Stimulated activated CD4-positive, alpha-beta T cell treated with anti-CD3 and anti-CD28 coated beads, Interleukin-4, amount 100 ng/mL, for 48 hours (primary cell): ENCODE data around the gene ABHD16B.
"Not testable (repeated sequence)": the region's sequence is repeated elsewhere in the genome, so short reads cannot be mapped to it uniquely, and the experiment has no call there.

Source experiments
- DNase-seq, 2 donors: peaks; one replicate each; pipeline ENCODE4 v3.0.0-alpha.2; 2020; ENCODE audit warnings: low read depth in 2 of 2

Gene ABHD16B

DNA sequence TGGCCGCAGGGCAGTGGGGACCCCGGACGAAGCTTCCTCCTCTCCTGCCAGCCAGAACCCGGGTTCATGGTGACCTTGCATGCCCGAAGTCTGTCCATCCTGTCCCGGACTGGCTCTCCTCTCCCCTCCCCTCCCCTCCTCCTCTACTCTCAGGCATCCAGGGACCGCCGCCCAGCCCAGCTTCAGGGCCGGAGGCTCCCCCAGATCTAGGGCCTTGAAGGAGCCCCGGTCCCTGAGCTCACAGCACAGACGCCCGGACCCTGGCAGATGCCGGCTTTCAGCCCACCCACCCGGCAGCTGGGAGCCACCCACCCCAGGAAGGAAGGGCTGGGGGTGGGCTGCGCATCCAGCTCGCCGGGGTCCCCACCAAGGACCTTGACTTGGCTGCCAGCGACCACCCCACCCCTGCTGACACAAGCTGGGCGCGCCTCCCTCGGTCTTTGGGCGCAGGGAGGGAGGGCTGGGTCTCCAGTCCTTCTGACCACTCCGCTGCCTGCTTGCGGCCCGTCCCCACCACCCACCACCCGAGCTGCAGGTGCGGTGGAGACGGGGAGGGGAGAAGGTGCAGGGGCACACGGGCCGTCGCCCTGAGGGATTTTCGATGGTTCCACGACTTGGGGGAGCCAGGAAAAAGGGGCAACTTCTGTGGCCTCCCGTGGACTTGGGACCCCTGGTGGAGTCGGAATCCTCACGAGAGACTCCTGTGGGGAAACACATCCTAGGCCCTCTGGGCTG is 5.8 kb upstream of the ABHD16B start:
- no peak for DNase-seq

DNA sequence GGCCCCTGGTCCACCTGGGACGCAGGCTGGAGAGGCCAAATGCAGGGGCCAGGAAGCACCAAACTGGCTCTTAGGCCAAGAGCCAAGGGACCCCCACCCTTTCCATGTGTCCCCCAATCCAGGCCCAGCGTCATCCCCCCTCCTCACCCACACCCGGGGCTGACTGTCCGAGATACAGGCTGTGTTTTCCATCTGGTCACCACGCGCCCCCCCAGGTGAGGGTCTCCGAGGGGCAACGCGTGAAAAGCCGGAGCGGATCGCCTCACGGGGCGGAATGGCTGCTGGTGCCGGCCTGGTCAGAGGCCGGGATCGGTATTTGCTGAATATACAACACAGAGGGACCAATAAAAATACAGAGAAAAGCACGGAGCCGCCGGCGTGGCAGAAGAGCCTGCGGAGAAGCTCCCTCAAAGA is 5.2 kb upstream of the ABHD16B start:
- no peak for DNase-seq

DNA sequence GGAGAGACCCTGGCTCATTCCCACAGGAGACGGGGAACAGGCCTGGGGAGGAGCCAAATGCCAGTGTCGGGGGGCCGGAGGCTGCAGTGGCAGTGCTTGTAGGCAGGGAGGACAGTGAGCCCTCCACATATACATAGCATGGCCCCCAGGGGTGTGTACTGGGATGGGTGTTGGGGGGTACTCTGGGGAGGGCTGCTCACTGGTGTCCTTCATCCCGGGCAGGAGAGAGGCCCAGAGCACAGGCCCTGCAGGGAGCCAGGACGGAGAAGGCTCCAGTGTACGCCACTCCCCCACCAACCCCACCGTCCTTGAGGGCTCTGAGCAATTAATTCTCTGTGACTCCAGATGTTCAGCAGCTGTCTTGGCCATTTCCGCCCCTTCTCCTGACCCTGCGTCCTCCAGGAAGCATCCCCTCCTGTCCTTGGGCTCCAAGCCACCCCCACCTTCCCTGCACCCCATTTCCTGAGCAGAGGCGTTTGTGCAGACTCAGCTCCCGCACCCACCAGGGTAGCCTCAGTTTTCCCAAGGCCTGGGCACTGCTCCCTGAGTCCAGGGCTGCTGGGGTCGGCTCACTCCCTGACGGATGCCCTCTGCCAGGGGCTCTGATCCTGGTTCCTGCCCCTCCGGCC is 3.4 kb upstream of the ABHD16B start:
- DNase-seq = no peak

DNA sequence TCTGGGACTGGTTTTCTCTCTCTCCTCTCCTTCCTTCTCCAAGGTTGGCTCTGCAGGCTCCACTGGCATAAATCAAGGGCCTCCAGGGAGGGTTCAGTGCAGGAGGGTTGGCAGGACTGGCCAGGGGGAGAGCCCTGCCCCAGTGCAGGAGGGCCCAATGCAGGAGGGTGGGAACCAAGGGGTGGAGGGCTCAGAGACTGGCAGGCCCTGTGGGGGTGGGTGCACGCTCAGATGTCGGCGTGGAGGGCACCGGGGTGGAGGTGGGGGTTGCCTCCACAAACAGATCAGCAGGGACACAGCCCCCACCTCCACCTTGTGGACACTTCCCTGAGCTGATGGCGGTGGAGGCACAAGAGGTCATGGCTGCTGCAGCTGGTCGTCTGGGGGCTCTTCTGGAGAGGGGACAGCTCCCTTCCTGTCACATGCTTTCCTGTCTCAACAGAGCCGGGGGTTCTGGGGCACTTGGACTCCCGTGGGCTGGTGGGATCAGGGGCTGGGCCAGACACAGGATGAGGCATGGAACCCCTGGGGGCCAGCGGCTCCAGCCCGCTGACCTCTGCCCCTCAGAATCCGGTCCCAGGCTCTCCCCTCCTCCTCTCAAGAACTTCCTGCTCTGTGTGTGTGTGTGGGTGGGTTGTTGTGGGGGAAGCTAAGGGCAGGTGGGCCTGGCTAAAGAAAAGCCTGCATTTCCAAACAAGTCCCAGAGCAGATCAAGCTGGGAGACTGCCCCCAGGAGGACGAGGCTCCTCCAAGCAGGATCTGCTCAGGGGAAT is 2.7 kb upstream of the ABHD16B start:
- no peak for DNase-seq

DNA sequence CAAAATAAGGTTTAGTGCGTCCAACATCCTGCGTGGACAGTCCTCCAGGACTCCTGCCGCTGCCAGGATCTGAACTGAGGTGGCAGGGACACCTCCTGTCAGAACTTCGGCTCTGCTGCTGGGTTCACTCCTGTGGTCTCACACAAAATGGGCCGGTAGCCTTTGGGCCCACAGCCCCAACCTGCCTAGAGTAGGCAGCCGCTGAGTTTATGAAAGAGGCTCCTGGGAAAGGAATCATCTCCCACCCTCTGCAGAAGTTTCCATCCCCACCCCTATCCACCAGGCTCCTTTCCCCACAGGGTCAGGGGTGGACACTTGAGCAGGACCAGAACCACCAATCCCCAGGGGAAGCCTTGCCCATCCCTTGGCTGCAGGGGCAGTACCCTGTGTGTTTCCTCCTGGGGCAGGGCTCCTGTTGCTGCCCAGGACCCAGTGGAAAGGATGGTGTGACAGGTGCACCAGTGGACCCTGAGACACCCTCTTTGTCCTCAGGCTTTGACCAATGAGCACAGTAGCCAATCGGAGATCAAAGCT is 2.1 kb upstream of the ABHD16B start:
- no peak for DNase-seq

DNA sequence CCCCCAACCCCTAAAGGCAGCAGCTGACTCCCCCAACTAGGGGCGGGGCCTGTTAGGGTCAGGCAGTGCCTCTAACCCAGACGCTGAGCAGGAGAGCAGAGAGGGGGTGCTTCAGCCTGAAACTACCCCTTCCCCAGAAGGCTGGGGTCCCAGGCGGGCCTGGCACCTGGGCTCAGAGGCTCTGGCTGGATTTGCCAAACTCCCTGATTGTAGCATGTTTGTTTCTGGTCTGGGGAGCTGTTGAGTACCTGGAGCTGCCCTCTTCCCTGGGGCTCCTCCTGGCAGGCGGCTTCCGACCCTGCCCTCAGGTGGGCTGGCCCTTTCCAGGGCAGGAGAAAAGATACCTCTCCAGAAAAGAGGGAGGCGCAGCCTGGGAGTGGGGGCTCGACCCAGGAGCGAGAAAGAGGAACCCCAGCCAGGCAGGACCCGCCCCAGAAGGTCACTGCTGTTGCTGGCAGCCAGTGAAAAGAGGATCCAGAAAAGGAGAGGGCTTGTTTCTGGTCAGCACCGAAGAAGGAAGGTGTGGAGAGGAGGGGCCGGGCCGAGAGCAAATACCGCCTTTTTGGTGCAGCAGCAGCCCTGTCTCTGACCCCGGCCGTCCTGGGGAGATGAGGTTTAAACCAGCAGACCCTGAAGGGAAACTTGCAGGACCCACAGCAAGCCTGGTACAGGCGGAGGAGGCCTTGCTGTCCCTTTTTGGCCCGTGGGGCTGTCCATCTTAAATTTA is 810 bp upstream of the ABHD16B start:
- DNase-seq = no peak

DNA sequence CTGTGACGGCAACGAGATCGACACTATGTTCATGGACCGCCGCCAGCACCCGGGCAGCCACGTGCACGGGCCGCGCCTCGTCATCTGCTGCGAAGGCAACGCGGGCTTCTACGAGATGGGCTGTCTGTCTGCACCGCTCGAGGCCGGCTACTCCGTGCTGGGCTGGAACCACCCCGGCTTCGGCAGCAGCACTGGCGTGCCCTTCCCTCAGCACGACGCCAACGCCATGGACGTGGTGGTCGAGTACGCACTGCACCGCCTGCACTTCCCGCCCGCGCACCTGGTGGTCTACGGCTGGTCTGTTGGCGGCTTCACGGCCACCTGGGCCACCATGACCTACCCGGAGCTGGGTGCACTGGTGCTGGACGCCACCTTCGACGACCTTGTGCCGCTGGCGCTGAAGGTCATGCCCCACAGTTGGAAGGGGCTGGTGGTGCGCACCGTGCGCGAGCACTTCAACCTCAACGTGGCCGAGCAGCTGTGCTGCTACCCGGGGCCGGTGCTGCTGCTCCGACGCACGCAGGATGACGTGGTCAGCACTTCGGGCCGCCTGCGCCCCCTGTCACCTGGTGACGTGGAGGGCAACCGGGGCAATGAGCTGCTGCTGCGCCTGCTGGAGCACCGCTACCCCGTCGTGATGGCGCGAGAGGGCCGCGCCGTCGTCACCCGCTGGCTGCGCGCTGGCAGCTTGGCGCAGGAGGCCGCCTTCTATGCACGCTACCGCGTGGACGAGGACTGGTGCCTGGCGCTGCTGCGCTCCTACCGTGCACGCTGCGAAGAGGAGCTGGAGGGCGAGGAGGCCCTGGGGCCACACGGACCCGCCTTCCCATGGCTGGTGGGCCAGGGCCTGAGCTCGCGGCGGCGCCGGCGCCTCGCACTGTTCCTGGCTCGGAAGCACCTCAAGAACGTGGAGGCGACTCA is 943 bp downstream of the ABHD16B start:
- DNase-seq = no peak

DNA sequence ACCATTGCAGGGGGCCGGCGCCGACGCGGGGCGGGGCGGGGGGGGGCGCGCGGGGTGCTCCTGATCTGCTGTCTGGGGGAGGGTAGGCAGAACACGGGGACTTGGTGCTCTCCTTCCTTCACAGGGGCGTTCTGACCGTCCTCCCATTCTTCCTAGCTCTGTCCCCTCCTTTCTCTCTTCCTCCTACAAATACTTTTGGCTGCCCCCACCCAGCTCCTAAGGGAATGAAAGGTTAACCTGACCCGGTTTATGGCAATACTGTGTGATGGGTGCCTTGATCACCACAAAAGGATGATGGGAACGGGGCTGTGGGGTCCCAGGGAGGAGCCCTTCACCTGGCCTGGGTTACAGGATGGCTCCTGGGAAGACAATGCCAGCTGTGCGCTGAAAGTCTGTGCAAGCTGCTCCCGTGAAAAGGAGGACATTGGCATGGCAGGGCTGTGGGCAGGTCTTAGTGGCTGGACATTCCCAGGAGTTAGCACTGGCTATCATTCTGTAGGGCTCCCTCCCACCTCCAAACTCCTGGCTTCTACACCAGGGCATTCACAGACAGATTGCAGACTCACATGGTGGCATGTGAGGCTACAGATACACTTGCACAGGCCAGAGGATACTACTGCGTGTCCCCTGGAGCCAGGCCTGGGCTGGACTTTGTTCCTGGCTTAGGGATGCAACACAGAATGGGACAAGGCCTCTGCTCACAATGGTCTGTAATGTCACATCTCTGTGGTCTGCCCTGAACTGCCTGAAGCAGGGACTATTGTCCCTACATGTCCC is 1.9 kb downstream of the ABHD16B start:
- DNase-seq = no peak

DNA sequence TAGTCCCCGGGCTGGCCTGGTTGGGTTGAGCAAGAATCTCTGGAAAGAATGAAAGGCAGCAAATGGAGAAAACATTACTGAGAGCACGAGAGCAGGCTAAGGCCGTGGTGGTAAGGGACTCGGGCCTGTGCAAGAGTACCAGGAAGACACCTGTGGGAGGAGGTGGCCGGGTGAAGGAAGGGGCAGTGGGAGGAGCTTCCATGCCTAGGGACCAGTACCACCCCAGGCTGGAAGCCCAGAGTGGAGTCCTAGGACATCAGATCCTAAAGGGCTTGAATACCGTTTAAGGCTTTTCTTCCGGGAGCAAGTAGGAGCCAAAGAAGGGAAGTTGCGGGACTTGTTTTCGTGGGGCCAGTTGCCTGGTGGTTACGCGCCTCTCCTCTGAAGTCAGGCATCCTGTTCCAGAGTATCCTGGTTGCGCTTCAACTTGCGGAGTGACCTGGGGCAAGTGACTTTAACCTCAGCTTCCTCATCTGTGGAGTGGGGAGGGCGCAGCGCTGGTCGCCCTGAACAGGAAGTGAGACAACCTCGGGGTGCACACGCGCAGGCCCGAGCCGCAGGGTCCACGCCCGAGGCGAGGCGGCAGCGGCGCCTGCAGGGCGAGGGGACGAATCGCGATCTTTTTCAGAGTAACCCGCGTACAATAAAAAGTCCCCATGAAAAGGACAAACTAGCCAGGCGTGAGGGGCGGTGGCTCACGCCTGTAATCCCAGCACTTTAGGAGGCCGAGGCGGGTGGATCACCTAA is 2.7 kb downstream of the ABHD16B start:
- peak; percentile 55 to 76 for DNase-seq

DNA sequence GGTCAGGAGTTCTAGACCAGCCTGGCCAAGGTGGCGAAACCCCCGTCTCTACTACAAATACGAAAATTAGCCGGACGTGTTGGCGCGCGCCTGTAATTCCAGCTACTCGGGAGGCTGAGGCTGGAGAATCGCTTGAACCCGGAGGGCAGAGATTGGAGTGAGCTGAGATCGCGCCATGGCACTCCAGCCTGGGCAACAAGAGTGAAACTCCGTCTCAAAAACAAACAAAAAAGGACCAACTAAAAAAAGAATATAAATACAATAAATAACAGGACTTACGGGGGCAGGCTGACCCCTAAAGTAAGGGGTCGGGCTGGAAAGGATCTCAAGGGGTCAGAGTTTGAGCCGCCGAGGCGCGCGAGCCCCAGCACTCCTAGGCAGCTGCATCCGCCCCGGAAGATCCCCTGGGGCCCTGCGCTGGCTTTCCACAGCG is 3.3 kb downstream of the ABHD16B start:
- DNase-seq = no peak

DNA sequence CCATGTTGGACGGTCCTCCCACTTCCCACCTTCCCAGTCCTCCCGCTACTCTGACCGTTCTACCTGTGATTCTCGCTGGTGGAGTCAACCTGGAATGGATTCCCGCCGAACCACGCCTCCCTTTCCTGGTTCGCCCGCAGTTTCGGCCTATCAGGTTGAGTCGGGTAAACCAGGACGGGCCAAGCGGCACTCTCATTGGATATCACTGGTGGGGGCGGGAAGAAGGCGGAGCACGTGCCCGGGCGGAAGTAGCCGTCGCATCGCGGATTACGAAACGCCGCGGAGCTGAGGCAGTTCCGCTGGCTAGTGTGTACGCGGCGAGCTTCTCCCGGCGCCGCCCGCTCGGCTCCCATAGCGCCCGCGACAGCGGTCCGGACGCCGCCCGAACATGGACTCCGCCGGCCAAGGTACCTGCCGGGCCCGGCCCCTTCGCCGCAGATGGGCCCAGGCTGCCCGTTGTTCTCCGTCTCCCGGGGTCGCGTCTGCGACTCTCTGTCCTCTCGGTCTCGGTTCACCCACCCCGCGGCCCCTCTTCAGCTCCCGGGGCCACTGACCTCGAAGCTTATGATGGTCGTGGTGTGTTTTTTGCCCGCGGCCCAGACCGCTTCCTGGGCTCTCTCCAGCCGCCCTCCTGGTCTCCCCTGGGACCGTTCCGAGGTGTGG is 3.8 kb downstream of the ABHD16B start, which contains the start of gene TPD52L2:
Gene TPD52L2, plus strand, starts transcription at position 293 of the 663 bp plus-strand sequence. Its CDS starts 96 bp downstream, at position 389.
- peak; percentile 93 to 98 for DNase-seq

DNA sequence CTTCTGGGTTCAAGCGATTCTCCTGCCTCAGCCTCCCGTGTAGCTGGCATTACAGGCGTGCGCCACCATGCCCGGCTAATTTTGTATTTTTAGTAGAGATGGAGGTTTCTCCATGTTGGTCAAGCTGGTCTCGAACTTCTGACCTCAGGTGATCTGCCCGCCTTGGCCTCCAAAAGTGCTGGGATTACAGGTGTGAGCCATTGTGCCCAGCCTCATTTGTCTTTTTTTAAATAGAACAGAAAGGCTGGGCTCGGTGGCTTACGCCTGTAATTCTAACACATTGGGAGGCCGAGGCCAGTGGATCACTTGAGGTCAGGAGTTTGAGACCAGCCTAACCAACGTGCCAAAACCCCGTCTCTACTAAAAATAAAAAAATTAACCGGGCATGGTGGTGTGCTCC is 5.7 kb downstream of the ABHD16B start:
- not testable (repeated sequence) for DNase-seq

DNA sequence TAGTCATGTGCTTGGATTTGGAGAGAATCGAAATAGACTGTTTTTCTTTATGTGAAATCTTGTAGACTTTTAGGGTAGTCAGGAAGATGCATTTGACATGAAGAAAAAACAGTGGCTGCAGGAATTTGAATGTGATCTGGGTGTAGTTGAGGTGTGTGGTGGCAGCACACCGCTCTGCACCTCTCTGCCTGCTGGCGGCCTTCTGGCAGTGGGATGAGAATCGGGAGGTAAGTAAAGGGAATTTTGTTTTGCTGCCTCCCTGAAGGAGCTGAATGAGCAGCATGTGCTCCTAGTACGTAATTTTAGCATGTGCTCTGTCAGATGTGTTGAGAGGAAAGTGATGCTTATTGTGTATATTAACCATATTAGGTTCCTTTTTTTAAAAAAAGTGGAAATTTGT is 7.0 kb downstream of the ABHD16B start:
- DNase-seq = no peak

DNA sequence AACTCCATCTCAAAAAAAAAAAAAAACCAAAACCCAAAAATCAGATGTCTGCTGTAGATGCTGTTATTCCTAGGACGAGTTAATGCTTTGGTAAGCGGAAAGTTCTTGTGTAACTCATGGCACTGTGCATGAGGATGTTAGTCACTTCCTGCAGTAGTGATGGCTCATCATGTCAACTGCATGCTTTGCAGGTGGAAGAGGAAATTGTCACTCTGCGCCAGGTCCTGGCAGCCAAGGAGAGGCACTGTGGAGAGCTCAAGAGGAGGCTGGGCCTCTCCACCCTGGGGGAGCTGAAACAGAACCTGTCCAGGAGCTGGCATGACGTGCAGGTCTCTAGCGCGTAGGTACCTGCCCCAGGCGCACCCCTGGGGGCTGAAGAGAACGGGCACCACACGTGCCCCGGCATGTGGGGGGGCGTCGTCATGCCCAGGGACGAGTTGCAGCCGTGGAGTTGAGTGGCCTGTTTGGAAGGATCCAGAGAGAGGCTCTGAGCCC is 12.2 kb downstream of the ABHD16B start:
- DNase-seq = peak; percentile 47

DNA sequence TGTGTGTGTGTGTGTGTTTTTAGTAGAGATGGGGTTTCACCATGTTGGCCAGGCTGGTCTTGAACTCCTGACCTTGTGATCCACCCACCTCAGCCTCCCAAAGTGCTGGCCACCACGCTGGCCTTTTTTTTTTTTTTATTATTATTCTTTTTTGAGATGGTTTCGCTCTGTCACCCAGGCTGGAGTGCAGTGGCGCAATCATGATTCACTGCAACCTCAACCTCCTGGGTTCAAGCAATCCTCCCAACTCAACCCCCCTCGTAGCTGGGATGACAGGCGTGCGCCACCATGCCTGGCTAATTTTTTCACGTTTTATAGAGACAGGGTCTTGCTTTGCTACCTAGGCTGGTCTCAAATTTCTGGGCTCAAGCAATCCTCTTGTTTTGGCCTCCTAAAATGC is 12.9 kb downstream of the ABHD16B start:
- not testable (repeated sequence) for DNase-seq

DNA sequence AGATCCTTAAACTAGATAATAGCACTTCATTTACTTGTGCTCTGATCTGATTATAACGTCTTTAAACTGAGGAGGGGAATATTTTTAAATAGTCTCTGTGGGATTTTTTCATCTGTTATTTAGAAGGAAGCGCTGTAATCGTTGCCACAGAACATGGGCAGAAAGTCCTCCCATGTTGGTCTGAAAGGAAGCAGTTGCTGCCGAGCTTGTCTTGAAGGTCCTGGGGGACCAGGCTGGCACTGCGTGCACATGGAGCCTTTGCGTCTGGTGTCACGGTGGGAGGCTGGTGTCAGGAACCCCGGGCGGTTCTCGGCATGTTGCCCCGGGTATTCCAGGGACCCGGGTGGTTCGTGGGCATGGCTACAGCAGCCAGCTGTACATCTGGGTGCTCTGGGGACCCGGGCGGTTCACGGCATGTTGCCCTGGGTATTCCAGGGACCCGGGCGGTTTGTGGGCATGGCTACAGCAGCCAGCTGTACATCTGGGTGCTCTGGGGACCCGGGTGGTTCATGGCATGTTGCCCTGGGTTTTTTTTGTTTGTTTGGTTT is 15.3 kb downstream of the ABHD16B start:
- no peak for DNase-seq

DNA sequence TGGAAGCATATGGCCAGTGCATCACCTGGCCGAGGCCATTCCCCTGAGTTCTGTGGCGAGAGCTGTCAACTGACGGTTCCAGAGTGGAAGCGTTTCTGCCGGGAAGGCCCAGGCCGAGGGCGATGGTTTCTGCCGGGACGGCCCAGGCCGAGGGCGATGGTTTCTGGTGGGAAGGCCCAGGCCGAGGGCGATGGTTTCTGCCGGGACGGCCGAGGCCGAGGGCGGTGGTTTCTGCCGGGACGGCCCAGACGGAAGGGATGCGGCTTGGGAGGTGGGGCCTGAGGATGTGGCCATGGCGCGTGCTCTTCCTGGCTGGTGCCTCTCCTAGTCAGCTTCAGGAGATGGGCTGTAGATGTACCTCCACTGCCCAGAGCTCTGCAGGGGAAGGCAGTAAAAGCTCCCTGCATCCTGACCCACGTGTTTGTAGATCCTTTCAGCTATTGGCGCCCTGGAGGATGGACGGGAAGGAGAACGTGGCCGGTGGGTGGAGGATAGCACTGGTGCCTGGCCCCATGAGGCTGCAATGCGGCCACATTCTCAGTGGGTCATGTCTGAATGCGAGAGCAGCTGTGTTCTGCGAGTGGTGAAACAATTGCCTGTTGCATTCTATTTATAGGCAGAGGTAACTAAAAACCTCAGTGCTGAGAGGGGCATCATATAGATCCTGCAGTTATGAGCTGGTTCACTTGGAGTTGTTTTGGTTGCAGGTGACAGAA is 16.6 kb downstream of the ABHD16B start:
- DNase-seq = no peak
